ENCODE measurements around the gene ADA. TPM values are rescaled to one million over a fixed set of nuclear protein-coding genes. Genes with fewer than 3 reads are reported as not detected.

ADA gene
- total and polyA plus RNA-seq, 8 donors: 2.3 to 165 (median 40.3) TPM

GRCh38 chr20:44627364-44628010 lies 24.0 kb downstream of the ADA start:
- Histone ChIP-seq H3K9me3 (no peaks in the 10 kb centered on the region), H3K27me3 (no peaks in the 10 kb centered on the region), H3K4me1 (peaks cover 0 to 21% (median 11%) of the 10 kb centered on the region in 4 donors), H3K27ac (no peak overlapping the region), H3K4me3 (no peak overlapping the region), H3K36me3 (peaks cover 7 to 65% (median 61%) of the 10 kb centered on the region in 4 donors)
- TF ChIP-seq POLR2A (IDR thresholded peaks at IDR 0.05) (no peak), EP300 (IDR thresholded peaks at IDR 0.05) (no peak), CTCF (IDR thresholded peaks at IDR 0.05) (no peak), POLR2AphosphoS5 (IDR thresholded peaks at IDR 0.05) (no peak)
- intact Hi-C loops (cut with DNase I; ENCODE audit: low total_unique reads): no loop called here
- no peak for DNase-seq
- WGBS, 5 donors: 84 to 91% (median 86%) methylated on average over 13 of the region's 13 CpGs

DNA sequence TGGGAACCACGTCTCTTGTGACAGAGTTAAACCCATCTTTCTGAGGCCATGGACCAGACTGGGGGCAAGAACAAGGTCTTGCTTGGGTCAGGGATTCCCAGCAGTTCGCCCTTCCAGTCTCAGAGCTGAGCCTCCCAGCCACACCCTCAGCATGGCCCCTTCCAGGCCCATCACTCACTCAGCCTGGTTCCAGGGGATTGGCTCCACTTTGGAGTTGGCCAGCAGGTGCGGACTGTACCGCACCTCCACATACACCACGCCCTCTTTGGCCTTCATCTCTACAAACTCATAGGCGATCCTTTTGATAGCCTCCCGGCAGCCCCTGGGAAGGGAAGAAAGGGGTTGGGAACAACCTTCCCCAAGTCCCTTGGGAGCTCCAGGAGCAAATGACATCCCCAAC lies 25.2 kb downstream of the ADA start:
- intact Hi-C loops (cut with DNase I; ENCODE audit: low total_unique reads): no loop called here
- WGBS, 5 donors: 77 to 92% (median 86%) methylated on average over 7 of the region's 7 CpGs
- TF ChIP-seq CTCF (IDR thresholded peaks at IDR 0.05) (no peak), POLR2A (IDR thresholded peaks at IDR 0.05) (no peak)

GRCh38 chr20:44625361-44625760 lies 26.1 kb downstream of the ADA start:
- no peak for DNase-seq
- 93 to 98% (median 95%) methylated on average over 7 to 8 of the region's 8 CpGs for WGBS, 5 donors
- no peaks in the 10 kb centered on the region for H3K27me3 ChIP-seq
- H3K9me3 ChIP-seq: no peaks in the 10 kb centered on the region
- peaks cover 0 to 9% (median 7%) of the 10 kb centered on the region in 4 donors for H3K4me1 ChIP-seq
- no peak overlapping the region for H3K4me3 ChIP-seq
- H3K36me3 ChIP-seq: peaks cover 16 to 85% (median 82%) of the 10 kb centered on the region in 4 donors
- TF ChIP-seq CTCF (IDR thresholded peaks at IDR 0.05) (no peak), POLR2A (IDR thresholded peaks at IDR 0.05) (no peak), POLR2AphosphoS5 (IDR thresholded peaks at IDR 0.05) (no peak), EP300 (IDR thresholded peaks at IDR 0.05) (no peak)
- intact Hi-C loops (cut with DNase I; ENCODE audit: low total_unique reads): no loop called here
- no peak overlapping the region for H3K27ac ChIP-seq

More for the DNA sequence above, 25.2 kb downstream of the ADA start:
- H3K27ac ChIP-seq: no peak overlapping the region
- DNase-seq: no peak
- no peaks in the 10 kb centered on the region for H3K27me3 ChIP-seq
- no peaks in the 10 kb centered on the region for H3K9me3 ChIP-seq
- H3K36me3 ChIP-seq: peaks cover 15 to 76% (median 73%) of the 10 kb centered on the region in 4 donors
- peaks cover 0 to 9% (median 7%) of the 10 kb centered on the region in 4 donors for H3K4me1 ChIP-seq
- H3K4me3 ChIP-seq: no peak overlapping the region

DNA sequence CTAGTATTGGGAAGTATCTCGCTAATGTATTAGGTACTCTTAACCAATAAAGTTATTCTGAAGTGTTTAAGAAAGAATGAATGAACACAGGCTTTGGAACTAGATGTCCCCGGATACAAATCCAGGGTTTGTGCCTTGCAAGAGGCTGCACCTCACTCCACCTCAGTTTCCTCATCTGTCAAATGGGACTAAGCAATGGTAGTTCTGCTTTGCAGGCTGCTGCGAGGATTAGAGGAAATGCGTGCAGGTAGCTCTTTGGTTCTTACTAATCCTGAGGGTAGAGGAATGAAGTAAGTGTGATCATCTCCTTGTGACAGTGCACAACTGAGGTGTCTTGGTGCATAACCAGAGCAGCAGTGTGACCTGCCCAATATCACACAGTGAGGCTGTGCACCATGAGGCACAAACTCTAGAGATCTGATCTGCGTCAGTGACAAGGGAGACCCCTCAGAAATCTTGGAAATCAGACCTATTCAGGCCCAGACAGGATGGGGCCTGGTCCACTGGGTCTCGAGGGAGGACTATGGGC lies 26.7 kb downstream of the ADA start:
- intact Hi-C loops (cut with DNase I; ENCODE audit: low total_unique reads): no loop called here

More for the DNA sequence above, 26.7 kb downstream of the ADA start:
- DNase-seq: no peak
- Histone ChIP-seq H3K27ac (no peak overlapping the region), H3K4me3 (no peak overlapping the region), H3K9me3 (no peaks in the 10 kb centered on the region), H3K27me3 (no peaks in the 10 kb centered on the region), H3K4me1 (peaks cover 0 to 7% (median 6%) of the 10 kb centered on the region in 4 donors), H3K36me3 (peaks cover 22 to 90% (median 87%) of the 10 kb centered on the region in 4 donors)
- TF ChIP-seq EP300 (IDR thresholded peaks at IDR 0.05) (no peak), CTCF (IDR thresholded peaks at IDR 0.05) (no peak), POLR2AphosphoS5 (IDR thresholded peaks at IDR 0.05) (no peak), POLR2A (IDR thresholded peaks at IDR 0.05) (no peak)
- 88 to 98% (median 90%) methylated on average over 6 of the region's 6 CpGs for WGBS, 5 donors
